HG02798 (cell line): ENCODE measurements around the gene LRRC17.
"Not testable (repeated sequence)": the region's sequence is repeated elsewhere in the genome, so short reads cannot be mapped to it uniquely, and the experiment has no call there.

Experiments
- ATAC-seq: cut with Tn5 transposase; IDR thresholded peaks from one replicate; pipeline ENCODE4 v1.9.1; 2021; ENCODE audit warnings: mild to moderate bottlenecking; ENCODE audit not compliant: unreplicated experiment, poor library complexity

Gene LRRC17

DNA sequence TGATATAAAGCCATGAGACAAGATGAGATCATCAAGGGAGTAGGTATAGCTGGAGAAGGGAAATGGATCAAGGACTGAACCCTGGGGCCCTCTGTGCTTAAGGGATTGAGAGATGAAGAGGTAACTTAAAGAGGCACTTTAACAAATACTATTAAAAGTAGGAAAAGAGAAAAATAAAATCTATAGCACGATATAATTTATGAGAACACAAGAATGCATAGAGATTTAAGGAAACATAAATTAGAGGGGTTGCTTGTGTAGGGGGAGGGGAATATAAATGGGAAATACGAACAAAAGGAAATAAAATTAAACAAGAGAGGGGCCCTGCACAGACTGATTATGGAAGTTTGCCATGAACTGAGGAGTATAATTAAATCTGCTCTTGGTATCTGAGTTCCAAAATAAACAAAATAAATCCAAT, 15.6 kb upstream of the LRRC17 start:
- ATAC-seq: no peak

GRCh38 chr7:102897856-102898531, 14.8 kb upstream of the LRRC17 start:
- ATAC-seq: no peak

DNA sequence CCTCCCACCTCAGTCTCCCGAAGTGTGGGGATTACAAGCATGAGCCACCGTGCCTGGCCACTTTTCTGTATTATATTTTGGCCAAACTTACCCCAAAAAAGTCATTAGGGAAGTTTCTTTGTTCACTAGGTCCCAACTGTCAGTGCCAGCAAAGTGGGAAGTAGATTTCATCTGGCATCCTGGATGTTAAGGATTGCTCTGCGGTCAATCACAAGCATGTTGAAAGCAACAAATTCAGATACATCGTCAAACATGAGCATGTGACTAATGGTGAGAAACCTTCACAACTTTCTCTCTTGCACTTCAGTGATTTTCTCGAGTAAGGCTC, 14.3 kb upstream of the LRRC17 start:
- no peak for ATAC-seq

- ATAC-seq: not testable (repeated sequence)
Observed at GRCh38 chr7:102902052-102902451, 10.7 kb upstream of the LRRC17 start.

DNA sequence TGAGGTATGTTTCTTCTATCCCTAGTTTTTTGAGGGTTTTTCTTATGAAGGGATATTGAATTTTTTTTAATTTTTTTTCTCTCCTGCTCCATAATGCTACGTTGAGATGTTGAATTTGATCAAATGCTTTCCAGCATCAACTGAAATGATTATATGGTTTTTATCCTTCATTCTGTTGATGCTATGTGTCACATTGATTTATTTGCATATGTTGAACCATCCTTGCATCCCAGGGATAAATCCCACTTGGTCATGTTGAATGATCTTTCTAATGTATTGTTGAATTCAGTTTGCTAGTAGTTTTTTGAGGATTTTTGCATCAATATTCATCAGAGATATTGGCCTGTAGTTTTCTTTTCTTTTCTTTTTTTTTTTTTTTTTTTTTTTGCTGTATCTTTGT, 9.2 kb upstream of the LRRC17 start:
- not testable (repeated sequence) for ATAC-seq

DNA sequence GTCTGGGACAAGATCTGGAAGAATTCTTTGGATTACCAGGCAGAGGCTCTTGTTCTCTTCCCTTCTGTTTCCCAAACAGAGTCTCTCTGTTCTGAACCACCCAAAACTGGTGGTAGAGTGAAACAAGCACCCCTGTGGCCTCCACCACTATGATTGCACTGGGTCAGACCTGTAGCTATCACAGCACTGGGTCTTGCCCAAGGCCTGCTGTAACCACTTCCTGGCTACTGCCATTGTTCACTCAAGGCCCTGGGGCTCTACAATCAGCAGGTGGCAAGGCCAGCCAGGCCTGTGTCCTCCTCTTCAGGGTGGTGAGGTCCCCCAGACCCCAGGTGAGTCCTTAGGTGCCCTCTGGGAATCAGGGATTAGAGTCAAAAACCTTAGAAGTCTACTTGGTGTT, 4.1 kb upstream of the LRRC17 start:
- no peak for ATAC-seq

DNA sequence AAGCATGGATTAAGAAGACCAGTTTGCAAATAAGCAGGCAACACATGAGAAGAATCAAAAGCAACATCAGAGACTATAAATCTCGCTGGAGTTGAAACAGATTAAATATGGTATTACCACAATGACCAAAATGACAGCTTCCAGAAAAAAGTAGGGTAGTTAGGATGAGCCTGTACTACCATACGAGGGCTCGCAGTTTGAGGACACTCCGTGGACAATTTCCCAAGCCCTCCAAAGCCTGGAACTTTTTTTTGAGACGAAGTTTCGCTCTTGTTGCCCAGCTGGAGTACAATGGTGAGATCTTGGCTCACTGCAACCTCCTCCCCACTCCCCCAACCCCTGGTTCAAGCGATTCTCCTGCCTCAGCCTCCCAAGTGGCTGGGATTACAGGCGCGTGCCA, 1.0 kb downstream of the LRRC17 start:
- no peak for ATAC-seq

DNA sequence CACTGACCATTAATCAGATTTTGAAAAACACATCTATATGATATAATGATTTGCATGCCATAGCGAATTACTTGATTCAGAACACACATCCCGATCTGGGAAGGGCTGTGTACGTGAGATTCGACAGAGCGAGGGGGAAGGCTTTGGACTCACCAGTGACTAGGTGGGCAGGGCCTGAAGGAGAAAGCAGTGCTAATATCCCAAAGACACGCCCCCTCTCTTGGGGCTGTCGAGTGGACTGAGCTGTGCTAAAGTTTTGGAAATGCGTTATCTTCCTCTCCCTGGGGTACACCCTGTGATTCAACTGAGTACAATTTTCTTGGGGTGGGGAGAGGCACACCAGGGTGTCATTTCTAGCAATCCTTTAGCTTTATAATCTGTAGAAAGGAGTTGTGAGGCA, 1.8 kb downstream of the LRRC17 start:
- no peak for ATAC-seq

GRCh38 chr7:102916426-102916825, 3.6 kb downstream of the LRRC17 start:
- no peak for ATAC-seq

DNA sequence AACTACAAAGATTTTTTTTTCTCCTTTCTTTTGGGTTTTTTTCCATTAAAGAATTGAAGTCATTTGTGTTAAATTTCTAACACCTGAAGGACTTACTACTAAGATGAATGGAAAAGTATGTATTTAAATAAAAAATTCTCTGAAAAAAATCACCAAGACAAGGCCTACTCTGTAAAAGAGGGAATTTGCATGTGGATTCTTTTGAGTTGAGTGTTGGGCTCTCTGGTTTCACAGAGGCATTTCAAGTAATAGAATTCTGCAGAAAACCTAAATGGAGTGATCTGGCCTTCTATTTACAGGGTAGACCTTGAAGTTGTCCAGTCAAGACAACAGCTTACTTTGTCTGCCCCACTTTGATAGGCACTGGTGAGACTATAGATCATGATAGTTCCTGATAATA, 4.1 kb downstream of the LRRC17 start:
- no peak for ATAC-seq

- no peak for ATAC-seq
Observed at GRCh38 chr7:102917436-102918353, 4.9 kb downstream of the LRRC17 start.

DNA sequence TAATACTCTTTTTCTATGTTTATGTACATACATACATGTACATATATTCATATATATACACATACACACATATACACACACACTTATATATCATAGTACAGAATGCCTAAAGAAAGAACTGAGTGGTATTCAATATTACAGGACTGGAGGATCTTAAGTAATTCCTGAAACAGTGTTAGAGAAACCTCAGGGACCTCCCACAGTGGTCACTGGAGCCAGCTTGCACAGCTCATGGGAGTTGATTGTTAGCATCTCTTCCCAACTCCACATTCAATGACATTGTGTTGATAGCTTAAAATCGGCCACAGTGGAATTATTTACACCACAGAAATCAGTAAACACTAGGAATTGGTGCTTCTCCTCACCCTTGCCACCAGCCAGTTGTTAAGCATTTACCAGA, 6.0 kb downstream of the LRRC17 start:
- ATAC-seq: no peak

DNA sequence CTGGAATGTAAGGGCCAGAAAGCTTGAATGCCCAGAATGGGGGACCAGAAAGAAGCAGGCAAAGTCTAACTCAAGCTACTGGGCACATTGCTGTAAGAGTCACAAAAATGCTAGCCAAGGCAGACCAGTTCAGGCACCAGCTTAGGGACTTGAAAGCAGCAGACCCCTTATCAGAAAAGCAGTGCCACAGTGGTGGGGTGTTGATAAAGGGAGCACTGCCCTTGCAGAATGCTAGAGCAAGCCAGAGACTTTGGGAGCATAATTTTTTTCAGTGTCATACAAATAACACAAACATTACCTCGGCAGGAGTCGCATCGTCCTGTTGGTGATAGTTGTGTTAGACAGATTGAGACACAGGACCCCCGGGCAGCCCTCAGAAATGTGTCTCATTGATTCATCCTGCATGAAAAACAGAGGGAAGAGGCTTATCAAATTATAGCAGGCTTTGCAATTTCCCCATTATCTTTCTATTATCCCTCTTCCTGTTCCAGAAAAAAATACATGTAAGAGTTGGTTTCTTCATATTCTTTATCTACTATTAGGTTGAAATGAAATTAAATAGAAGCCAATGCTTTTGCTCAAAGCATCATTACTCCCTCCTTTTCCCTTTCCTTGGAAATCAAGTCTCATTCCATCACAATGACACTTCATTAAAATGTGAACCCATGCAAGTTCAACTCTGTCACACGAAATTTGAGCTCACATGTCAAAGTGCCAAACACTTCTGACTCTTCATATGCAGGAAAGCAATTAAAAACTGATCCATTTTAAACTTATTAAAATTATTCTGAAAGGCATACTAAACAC, 13.4 kb downstream of the LRRC17 start:
- ATAC-seq: no peak

DNA sequence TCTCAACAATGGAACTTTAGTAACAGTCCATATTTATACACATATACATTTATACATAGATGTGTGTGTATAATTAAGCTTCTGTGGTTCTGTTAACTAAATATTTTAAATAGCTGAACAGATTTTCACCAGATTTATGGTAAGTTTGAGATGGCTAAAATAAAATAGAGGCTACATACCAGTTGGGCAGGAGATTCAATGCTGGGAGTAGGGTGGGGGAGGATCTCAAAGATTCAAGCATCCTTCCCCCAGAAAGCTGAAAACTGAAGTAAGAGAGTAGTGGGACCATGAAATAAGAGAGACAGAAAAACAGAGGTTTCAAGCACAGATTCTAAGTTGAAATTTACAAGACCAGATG, 14.0 kb downstream of the LRRC17 start:
- no peak for ATAC-seq

DNA sequence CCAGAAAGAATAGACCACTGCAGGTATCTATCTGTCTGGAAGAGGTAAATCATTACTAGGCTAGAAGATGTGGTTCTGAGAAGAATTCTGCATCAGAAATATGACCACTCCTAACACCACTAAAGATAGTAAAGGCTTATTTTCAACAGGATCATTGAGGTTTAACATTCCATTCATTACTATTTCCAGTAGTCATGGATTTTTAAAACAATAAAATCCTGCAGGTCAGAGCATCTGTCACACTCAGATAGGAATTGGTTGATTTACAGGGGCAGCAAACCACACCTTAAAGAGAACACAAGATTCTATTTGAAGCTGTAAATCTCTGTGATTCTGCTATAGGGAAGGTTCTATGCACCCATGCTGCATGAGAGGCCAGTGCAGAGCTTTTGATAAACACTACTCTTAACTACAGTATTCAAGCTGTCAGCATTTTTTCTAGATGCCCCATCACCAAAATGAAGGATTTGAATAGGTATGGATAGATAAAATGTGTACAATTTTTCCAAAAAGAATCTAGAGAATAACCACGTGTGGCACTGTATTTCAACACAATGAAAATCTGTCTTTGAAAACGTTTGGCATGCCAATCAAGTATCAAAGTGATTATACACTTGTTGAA, 14.6 kb downstream of the LRRC17 start:
- no peak for ATAC-seq

GRCh38 chr7:102931757-102932156, 19.0 kb downstream of the LRRC17 start:
- ATAC-seq: no peak

- no peak for ATAC-seq
Observed at GRCh38 chr7:102933763-102934162, 21.0 kb downstream of the LRRC17 start.

GRCh38 chr7:102934239-102934638, 21.4 kb downstream of the LRRC17 start:
- ATAC-seq: no peak

DNA sequence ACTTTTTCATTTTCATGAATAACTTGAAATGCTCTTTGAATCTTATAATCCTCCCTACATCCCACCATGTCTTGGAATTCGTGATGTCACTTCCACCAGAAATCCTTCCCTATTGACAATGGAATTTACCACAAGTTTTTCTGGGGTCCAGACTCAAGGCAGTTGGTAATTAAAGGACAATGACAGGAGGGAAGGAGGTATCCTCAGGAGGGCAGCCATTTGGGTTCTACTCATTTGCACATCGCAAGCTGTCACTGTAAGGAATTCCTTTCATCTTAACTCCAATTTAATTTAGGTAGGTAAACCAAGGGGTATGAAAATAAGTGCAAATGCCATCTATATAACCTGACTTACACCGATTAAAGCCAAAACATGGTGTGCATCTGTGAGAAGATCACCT, 21.9 kb downstream of the LRRC17 start:
- ATAC-seq: no peak

DNA sequence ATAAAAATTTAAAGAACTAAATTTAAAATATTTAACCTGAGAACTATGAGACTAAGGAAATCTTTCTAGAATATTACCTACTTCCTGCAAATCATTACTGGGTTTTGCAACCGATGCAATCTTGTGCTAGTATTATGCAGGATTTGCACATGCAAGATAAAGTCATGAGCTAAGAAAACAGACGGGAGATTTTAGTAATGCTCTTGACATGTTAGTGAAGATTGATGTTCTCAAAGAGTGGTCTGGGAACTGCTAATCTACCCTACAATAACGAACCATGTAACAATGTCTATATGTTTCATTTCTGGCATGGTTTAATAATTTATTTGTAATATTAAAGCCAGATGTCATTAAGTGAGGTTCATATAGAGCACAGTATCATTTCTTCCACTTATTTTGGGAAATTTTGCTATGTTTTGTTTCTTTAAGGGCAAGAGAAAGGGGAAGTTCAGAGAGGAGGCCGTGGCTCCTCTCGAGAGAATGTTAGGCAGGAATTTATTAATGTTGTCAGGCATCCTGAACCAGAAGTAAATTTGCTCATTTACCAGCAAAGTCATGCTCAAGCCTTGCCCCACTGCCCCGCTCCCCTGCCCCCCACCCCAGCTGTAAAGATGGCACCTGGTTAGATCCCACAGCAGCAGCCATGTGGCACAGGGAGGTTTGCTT, 22.8 kb downstream of the LRRC17 start:
- no peak for ATAC-seq
